HG02588 (cell line): Measurements from ENCODE around the gene OSCP1.

Source experiments
- ATAC-seq: cut with Tn5 transposase; IDR thresholded peaks from one replicate; pipeline ENCODE4 v1.9.1; 2021; ENCODE audit warnings: mild to moderate bottlenecking, moderate library complexity; ENCODE audit not compliant: unreplicated experiment

Gene OSCP1

GRCh38 chr1:36475341-36475740, 25.1 kb upstream of the OSCP1 start:
- no peak for ATAC-seq

- no peak for ATAC-seq
These were observed 22.4 kb upstream of the OSCP1 start for GRCh38 chr1:36472656-36473055.

DNA sequence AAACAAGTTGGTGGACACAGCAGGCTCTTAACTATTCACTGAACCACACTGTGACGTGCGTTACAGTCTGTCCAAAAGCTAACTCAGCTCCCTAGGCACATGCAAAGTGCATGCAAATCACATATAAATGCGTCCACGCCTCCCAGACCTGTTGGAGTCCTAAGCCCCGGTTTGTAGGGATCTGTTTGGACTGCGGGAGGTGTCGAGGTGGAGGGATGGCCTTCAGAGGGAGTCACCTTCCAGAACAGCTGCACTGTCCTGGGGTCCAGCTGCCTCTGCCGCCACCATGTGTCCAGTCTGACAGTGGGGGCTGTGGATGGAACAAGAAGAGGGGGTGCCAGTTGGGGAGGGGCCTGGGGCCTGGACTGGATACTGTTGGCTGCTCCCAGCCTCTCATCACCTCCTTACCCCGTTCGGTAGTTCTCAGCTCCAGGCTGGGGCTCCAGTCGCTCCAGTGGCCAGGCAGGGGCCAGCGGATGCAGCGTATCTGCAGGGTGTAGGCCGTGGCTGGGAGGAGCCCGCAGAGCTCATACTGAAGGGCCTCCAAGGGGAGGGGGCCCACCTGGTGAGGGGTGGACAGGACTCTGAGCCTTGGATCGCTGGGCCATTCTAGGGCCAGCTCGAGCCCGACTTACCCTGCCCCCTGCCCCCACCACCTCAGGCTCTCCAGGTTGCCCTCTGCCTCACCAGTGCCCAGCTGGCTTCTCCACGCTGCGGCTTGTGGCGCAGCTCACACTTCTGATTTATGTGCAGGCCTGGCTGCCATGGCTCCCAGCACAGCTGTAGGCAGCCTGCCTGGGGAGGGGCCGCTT, 21.8 kb upstream of the OSCP1 start:
- ATAC-seq, result no peak

GRCh38 chr1:36469163-36469562, 18.9 kb upstream of the OSCP1 start:
- ATAC-seq, result no peak

GRCh38 chr1:36467700-36468455, 17.6 kb upstream of the OSCP1 start:
- ATAC-seq, result no peak

- ATAC-seq, result no peak
These were observed 16.8 kb upstream of the OSCP1 start for GRCh38 chr1:36467027-36467410.

GRCh38 chr1:36466370-36467026, 16.2 kb upstream of the OSCP1 start:
- no peak for ATAC-seq

DNA sequence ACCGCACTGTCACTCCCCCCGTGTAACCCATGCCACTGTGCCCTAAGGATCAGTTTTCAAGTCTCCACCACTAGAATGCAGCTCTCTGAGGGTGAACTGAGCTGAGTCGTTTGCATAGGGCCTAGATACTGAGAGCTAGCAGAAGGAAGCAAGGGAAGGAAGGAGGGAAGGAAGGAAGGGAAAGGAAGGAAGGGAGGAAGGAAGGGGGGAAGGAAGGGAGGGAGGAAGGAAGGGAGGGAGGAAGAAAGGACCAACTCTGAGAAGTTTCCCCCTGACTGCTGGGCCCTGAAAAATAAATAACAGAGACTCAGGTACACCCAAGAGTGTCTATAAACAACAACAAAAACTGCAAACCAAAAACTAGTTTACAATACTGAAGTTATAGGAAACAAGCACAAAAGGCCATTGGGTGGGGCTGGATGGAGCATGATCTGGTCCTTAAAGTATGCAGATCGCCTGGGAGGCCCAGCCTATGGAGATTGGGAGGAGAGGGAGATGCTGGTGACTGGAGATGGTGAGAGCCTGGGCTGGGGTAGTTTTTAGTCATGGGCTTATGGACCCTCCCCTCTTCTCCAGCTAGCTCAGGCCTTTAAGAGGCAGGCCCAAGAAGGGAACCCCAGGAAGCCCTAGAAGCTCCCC, 15.6 kb upstream of the OSCP1 start:
- ATAC-seq, result no peak

- ATAC-seq, result peak; percentile 38
These were observed 14.5 kb upstream of the OSCP1 start for GRCh38 chr1:36464605-36465393.

GRCh38 chr1:36463803-36464604, 13.8 kb upstream of the OSCP1 start, which contains the start of gene MRPS15:
MRPS15 (minus strand) TSS chr1:36464384; CDS start chr1:36464275, 109 bp downstream.
- peak; percentile 89 for ATAC-seq

DNA sequence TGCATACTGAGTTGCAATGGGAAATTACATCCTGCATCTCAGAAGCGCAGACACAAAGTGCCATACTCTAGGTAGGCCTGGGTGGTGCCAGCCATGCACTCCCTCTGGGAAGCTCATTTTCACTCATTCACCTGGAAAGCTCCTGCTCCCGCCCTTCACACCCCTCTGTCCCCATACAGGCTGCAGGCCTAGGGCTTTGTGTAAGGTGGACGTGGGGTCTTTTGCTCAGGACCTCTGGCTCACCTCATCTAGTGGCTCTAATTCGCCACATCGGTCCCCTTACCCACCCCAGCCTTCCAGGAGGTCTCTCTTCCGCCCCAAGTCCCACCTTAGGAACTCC, 13.2 kb upstream of the OSCP1 start:
- ATAC-seq, result no peak

GRCh38 chr1:36458910-36459309, 8.7 kb upstream of the OSCP1 start:
- no peak for ATAC-seq

DNA sequence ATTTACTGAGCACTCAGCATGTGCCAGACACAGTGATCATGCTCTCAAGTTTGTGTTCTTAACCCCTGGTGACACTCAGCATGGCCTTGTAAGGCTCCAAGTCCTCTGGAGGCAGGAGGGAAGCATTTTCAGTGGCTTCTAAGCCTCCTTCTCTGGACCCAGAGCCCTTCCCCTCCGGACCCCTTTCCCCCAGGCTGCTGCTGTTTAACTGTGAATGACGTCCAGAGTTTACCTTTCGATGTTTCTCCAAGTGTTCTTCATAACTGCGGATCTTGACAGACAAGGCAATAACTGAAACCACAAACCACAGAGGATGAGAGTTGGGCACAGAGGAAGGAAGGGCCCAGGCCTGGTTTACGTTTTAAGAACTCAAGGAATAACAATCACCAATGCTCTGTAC, 7.4 kb upstream of the OSCP1 start:
- ATAC-seq, result no peak

- no peak for ATAC-seq
These were observed 6.2 kb upstream of the OSCP1 start for GRCh38 chr1:36456391-36456928.

- ATAC-seq, result no peak
These were observed 5.1 kb upstream of the OSCP1 start for GRCh38 chr1:36455386-36455785.

DNA sequence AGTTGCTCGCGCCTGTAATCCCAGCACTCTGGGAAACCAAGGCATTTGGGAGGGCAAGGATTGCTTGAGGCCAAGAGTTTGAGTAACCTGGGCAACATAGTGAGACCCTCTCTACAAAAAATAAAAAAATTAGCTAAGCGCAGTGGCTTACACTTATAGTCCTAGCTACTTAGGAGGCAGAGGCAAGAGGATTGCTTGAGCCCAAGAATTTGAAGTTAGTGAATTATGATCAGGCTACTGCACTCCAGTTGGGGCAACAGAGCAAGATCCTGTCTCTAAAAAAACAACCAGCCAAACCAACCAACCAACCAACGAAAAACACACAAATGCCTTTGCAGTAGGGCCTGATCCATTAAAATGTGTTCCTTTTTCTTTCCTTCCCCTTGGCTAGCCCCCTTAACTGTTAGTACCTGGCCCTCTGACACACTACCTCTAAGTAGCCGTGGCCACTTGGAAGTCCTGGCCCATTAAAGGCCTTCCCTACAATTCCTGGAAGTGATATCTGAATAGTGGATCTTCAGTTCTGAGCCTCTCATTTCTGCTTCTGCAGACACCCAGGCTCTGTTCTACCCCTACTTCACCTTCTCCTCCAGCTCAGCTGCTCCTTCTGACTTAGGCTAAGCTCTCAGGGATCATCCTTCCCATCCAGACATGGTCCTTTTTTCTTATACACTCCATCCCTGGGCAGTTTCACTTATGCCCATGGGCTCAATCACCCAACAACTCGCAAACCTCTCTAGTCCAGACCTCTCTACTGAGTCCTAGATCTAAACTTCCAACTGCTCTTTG, 3.5 kb upstream of the OSCP1 start:
- ATAC-seq, result no peak

DNA sequence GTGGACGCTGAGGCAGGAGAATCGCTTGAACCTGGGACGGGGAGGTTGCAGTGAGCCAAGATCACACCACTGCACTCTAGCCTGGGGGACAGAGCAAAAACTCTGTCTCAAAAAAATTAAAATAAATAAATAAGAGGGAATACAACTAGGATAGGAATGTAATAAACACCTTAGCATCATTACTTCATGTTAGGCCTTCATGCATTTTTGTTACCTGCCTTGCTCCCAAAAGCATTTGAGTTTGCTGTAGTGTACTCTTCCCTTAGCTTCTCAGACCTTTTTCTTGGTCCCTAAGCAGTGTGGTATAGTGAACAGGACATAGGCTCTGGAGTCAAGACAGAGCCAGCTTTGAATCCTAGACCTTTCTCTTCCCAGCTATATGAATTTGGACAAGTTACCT, 2.8 kb upstream of the OSCP1 start:
- no peak for ATAC-seq

DNA sequence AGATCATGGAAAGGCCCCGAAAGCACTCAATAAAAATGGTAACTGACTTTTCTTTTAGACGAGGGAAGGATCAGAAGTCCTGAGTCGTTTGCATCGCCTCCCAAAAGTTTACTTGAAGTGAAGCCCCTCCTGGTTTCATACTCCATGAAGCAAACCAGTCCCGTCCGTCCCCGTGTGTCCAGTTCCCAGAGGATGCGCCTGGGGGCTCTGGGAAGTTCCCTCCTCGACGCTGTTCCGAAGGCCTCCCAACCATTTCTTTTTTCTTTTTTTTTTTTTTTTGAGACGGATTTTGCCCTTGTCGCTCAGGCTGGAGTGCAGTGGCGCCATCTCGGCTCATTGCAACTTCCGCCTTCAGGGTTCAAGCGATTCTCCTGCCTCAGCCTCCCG, 661 bp upstream of the OSCP1 start:
- no peak for ATAC-seq
